NCI-H1105 (cell line): ENCODE data around the gene SP110.

Experiments used
- DNase-seq: peaks from one replicate; lab custom pipeline; 2025; lab: John Stamatoyannopoulos, UW

SP110 gene

GRCh38 chr2:230170532-230170931, 49.3 kb downstream of the SP110 start:
- no peak for DNase-seq

GRCh38 chr2:230166557-230167170, 53.1 kb downstream of the SP110 start:
- no peak for DNase-seq

- no peak for DNase-seq
Observed at GRCh38 chr2:230164139-230164538, 55.6 kb downstream of the SP110 start.

GRCh38 chr2:230162981-230163380, 56.8 kb downstream of the SP110 start:
- no peak for DNase-seq

GRCh38 chr2:230161184-230161583, 58.6 kb downstream of the SP110 start:
- no peak for DNase-seq

GRCh38 chr2:230160112-230160660, 59.6 kb downstream of the SP110 start:
- no peak for DNase-seq

- no peak for DNase-seq
Observed at GRCh38 chr2:230158468-230158867, 61.3 kb downstream of the SP110 start.

GRCh38 chr2:230156782-230157699, 62.7 kb downstream of the SP110 start:
- no peak for DNase-seq

- DNase-seq, result no peak
Observed at GRCh38 chr2:230155359-230155758, 64.4 kb downstream of the SP110 start.

- DNase-seq, result no peak
Observed at GRCh38 chr2:230153390-230153976, 66.3 kb downstream of the SP110 start.

- no peak for DNase-seq
Observed at GRCh38 chr2:230152334-230152733, 67.5 kb downstream of the SP110 start.

GRCh38 chr2:230144355-230144754, 75.4 kb downstream of the SP110 start:
- no peak for DNase-seq

GRCh38 chr2:230140667-230141066, 79.1 kb downstream of the SP110 start:
- DNase-seq, result no peak

GRCh38 chr2:230137902-230138539, 81.8 kb downstream of the SP110 start:
- DNase-seq, result no peak

GRCh38 chr2:230135130-230135525, 84.7 kb downstream of the SP110 start:
- no peak for DNase-seq

GRCh38 chr2:230134496-230135129, 85.2 kb downstream of the SP110 start:
- no peak for DNase-seq

- DNase-seq, result no peak
Observed at GRCh38 chr2:230131366-230131765, 88.4 kb downstream of the SP110 start.

- no peak for DNase-seq
Observed at GRCh38 chr2:230130668-230131364, 89.0 kb downstream of the SP110 start.

- DNase-seq, result no peak
Observed at GRCh38 chr2:230129343-230129742, 90.4 kb downstream of the SP110 start.

- DNase-seq, result no peak
Observed at GRCh38 chr2:230128623-230129342, 91.0 kb downstream of the SP110 start.
